ENCODE data around the gene ETV7.
"Not testable (repeated sequence)": the region's sequence is repeated elsewhere in the genome, so short reads cannot be mapped to it uniquely, and the experiment has no call there.

ETV7 gene

DNA sequence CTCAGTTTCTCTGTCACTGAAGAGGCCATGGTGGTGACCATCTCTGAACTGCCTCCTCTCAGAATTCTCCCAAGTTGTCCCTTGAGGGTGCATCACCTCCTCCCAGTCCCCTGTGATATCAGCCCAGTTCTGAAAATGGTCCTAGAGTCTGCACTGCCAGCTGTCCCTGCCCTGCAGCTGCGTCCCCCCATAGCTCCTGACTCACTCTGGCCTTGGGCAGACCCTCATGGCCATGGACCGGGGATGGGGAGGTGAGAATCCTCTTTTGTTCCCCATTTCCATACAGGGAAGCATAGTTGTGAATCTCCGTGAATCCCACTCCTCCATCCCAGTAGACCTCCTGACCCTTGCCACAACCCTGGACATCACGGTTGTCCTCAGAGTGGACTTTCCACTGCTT, 4.5 kb downstream of the ETV7 start:
- DNase-seq: no peak

DNA sequence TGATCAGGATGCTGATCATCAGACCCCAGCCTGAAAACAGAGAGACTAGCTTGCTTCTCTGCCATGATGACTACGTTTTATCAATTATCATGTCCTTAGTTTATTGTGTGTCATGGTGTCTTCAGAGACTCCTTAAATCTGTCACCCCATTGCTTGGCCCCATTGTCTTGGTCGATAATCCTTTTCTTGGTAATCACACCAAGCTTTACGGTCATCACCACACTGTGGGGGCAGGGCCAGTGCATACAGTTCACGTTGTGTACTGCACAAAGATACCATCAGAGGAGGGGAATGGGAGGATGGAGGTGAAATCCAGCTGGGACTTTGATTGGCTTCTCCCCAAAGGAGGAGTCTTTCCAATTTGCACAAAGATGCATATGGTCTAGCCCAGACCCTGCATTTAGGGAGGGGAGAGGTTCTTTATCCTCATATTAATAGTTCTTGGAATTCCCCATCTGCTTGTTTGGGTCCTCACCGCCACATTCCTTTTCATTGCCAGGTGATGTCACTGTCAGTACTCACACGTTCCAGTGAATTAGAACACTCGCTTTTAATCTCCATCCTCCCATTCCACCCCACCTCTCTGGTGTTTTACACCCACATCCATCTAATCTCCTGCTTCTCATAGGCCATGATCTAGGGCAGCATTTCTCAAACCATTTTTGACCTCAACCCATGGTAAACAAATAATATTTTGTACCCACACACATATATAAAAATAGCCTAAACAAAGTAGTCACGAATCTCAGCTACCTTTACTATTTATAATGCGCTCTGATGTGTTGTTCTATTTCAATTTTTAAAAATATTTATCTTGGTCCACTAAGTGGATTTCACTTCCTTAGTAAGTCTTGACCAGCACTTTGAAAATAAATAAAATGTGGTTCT, 5.7 kb downstream of the ETV7 start:
- DNase-seq: no peak

DNA sequence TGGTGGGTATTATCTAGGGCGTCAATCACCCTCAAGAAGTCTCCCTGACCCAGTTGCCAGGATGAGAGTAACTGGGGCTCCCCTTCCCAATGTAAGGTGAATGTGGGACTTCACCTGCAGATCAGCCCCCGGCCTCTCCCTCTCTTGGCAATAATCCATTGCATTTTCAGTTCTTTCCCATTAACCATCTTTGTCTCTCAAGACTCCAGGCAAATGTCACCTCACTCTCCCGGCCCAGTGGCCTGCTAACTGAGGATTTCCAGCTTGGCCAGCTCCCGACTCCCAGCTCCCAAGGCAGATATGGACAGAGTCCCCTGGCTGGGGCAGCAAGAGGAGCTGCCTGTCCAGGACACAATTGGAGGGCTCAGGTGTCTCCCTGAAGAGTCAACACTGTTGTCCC, 7.3 kb downstream of the ETV7 start:
- DNase-seq: no peak

DNA sequence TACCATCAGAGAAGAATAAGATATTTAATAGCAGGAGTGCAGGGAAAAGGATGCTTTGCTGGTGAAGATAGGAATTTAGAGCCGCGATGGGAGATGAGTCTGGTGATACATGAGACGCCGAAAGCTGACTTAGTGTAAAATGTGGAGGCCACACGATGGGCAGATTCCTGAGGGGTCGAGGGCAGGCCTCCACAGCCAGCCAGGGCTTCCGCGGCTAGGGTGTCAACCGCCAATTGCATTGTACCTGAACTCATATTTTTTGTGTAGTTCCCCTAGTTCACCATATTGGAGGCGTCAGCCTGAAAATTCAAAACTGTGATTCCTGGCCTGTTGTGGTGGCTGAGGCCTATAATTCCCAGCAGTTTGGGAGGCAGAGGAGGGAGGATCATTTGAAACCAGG, 8.5 kb downstream of the ETV7 start:
- no peak for DNase-seq

DNA sequence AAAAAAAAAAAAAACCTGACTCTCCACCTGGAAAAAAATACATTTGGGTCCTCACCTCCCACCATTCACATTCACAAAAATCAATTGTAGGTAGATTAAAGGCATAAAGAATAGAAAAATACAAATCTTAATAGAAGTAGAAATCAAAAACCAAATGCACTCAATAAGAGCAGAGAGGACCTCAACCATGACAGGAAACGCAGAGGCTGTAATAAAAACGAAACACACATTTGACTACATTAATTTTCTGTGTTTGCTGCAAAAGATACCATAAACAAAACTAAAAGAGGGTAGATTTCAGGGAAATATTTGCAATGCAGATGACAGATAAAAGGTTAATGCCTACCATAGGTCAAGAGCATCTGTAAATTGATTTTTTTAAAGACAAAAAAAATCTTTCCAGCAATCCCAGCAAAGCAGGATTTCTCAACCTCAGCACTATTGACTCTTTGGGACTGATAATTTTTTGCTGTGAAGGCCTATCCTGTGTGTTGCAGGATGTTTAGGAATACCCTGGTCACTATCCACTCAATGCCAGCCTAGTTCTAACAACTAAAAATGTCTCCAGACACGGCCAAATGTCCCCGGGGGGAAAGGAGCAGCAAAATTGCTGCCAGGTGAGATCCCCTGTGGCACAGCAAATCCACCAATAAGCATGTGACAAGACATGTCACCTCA, 9.1 kb downstream of the ETV7 start:
- no peak for DNase-seq

DNA sequence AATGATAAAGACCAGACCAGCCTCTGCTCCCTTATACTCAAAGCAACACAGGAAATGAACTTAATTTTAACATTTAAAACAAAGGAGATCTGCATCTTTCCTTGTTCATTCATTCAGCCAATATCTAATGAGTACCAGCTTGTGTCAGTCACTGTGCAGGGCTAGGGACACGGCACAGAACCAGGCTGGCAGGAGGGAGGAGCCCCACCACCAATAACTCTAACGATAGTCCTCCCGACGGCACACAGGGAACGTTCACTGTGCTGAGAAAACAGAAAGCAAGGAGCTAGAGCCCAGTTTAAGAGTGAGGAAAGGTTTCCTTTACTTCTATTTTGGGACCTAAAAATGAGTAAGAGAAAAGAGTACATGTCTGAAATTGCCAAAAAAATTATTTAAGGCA, 9.9 kb downstream of the ETV7 start:
- DNase-seq: no peak

DNA sequence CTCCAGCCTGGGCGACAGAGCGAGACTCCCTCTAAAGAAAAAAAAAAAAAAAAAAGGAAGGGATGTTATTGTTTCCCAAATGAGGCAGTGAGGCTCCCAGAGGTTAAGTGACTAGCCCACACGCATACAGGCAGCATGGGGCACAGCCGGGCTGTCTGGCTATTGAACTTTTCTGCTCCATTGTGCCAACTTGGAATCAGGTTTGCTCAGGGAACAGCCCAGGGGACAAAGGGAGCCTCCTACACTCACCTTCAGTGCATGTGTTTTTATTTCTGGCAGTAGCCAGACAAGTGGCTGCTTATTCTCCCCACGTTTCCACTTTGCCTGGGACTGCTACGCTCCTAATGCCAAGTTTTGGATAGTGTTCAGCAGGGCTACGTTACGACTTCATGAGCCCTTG, 10.7 kb downstream of the ETV7 start:
- DNase-seq: no peak

DNA sequence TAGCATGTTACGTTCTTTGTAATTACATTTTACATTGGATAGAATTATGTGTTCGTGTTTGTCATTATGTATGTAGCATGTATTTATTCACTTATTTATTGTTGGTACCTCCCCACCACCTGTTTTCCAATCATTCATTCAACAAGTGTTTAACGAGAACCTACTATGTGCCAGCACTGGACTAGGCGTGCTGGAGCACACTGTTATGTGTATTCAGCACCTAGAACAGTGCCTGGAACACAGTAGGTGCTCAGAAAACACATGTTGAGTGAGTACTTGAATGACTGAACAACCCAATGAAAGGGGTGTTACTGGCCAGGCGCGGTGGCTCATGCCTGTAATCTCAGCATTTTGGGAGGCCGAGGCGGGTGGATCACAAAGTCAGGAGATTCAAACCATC, 11.3 kb downstream of the ETV7 start:
- DNase-seq: no peak

DNA sequence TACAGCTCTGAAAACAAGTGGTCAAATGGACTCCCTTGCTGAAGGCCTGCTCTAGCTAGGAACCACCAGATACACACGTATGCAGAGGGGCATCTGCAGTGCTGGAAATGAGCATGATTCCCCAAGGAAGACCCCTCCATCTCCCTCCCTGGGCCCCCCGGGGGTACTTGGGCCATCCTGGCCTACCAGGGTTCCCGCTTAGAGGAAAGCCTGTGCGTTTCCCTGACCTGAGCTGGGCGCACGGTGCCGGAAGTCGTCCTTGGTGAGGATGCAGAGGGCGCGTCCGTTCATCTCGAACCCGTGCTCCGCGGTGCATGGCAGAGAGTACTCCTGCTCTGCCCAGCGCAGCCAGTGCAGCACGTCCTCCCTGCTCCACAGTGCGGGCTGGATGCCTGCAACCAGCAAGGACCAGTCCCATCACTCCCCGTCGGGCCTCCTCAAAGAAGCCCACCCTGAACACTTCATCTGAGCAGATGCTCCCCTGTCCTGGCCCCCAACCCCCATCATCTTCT, 11.8 kb downstream of the ETV7 start:
- no peak for DNase-seq

DNA sequence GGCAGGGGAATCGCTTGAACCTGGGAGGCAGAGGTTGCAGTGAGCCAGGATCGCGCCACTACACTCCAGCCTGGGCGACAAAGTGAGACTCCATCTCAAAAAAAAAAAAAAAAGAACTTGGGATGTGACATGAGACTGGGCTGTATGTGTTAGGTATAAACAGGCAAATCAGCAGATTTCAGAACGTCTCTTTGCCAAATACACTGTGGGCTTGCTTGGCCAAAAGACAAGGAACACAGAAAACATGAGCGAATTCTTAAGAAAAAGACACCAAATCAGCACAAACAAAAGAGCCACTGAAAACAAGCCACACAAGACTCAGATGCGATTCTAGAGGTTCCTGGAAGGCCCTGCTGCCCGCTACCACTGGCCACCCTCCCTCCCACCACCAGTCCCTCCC, 12.5 kb downstream of the ETV7 start:
- no peak for DNase-seq

DNA sequence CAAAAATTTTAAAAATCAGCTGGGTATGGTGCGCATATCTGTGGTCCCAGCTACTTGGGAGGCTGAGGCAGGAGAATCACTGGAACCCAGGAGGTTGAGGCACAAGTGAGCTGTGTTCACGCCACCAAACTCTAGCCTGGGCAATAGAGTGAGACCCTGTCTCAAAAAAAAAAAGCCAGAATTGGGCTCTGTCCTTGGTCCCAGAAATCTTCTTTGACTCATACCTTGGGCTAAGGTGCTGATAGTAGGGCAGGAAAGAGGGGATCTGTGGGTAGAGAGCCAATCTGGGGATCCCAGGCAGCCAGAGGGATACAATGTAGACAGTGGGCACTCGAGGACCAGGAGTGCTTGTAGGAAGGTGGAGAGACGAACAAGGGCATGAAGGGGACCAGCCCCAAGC, 13.3 kb downstream of the ETV7 start:
- DNase-seq: no peak

DNA sequence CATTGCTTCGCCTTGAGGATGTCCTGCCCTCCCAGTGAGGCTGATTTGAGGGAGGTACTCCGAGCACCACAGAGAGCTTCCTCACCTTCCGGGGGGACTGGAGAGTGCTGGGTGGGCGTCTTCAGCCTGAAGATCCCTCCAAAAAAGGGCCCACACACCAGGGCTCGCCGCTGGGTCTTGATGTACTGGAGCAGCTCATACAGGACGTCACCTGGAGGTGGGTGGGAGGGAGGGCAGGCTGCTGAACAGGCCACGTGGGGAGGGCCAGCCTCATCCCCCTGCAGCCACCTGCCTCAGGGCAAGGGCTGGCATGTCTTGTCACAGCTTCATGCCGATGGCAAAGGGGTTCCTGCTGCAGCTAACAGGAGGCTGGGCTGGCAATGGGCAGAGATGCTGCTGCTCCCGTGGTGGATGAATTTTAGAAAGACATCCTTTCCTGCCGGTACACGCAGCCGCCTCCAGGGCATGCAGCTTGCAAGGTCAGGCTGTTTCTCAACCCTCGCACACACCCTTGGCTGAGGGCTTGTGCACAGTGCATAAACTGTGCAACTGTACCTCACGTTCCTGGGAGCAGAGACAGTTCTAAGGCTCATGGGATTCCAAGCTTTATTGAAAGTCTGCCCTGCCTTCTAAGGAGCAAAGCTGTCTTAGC, 14.0 kb downstream of the ETV7 start:
- DNase-seq: no peak

DNA sequence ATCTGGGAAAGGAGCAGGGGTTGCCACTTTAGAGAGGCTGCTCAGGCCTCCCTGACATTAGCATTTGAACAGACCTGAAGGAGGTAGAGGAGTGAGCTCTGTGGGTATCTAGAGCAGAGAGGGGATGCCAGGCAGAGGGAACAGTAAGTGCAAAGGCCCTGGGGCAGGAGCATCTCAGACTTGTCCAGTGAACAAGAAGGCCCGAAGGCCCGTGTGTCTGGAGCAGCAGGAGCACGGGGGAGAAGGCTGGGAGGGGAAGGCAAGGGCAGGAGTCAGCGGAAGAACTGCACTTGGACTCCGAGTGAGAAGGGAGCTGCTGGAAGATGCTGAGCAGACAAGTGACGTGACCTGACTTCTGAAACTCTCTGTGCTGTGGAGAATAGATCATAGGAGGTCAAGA, 15.4 kb downstream of the ETV7 start:
- no peak for DNase-seq

DNA sequence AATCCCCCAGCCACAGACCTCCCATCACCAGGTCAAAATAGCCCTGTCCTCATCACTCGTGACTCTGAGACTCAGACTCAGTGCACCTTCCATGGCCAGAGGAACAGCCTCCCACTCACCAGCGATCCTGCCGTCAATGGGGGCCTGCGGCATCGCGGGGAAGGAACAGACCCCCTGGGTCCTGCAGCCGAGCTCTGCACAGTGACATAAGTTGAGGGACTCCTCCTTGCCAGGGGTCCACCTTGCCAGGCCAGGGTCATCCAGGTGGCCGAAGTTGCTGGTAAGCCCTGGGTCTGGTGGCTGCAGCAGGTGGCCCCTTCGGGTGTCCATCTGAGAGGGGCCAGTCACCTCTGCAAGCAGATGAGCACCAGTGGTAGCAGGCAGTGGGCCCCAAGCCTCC, 16.3 kb downstream of the ETV7 start:
- DNase-seq: no peak

DNA sequence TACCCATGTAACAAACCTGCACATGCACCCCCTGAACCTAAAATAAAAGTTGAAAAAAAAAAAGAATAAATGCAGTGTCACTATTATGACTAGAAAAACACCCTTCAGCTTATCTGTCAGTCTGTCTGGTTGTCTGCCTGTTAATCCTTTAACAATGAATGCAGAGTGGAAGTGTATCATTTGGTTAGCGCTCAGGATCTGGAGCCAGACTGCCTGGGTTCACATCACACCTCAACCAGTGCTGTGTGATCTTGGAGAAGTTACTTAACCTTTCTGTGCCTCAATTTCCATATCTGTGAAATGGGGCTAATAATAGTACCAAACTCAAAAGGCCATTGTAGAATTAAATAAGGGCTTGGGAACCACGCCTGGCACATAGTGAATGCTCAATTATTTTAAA, 16.8 kb downstream of the ETV7 start:
- no peak for DNase-seq

DNA sequence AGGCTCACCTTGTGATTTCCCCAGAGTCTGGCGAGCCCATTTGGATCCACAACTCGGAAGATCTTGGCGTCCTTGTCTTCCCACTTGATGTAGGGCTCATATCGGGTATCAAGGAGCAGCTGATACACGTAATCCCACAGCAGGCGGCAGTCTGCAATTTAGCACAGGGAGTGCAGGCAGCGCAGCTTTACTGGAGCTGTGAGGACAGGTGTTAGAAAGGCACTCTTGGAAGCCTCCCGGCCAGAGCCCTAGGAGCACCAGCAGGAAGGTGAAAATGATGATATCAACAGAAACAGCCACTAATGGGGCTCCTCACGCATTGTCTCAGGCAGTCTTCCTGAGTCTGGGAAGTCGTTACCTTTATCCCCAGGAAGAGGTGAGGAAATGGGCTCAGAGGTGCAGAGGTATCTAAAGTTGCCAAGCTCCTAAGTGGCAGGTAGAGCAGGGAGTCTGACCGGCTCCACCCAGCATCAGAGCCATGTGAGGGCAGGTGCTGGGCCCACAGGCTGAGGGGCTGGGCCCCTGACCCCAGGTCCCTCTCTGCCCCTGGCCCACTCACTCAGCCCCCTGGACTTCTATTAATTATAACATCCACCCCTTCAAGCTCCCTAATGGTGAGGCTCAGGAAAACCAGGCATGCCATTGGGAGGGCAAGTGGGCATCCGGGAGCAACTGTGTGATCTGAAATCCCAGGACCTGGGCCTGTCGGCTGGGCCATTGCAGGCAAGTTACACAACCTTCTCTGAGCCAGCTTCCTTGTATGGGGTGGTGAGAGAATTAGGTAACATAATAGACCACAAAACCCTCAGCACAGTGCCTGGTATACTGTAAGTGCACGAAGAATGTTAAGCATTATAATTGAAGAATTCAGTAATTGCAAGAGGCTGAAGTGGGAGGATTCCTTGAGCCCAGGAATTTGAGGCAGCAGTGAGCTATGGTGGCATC, 18.3 kb downstream of the ETV7 start:
- DNase-seq: no peak

DNA sequence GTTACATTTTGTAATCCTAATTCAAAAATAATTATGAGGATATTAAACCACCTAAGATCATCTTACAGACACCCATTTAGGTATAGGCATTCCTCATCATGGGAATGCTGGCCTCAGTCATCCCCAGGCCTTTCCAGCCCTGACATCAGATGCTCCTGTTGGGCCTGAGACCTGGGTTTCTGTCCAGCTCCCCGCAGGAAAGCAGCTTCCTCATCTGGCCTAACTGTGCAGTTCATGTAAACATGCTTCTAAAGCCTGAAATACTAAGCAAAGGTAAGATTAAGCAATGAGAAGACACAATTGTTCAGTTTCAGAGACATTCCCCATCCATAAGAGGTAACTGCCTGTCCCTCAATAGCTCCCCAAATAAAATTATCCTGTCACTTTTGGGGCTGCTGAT, 19.0 kb downstream of the ETV7 start:
- DNase-seq: no peak

DNA sequence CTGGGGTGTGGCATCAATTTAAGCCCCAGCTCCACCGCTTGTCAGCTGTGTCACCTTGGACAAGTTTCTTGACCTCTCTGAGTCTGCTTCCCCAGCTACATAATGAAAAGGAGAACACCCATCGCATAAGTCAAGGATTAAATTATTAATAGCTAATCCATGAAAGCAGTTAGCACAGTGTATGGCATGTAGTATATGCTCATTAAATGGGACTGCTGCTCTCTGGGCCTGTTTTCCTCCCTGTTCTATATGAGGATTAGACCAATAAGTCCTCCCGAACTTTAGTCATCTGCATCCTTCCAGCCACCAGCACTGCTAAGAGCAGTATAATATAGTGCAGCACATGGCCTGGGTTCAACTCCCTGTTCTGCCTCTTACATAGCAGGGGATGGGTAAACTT, 19.7 kb downstream of the ETV7 start:
- DNase-seq: no peak

DNA sequence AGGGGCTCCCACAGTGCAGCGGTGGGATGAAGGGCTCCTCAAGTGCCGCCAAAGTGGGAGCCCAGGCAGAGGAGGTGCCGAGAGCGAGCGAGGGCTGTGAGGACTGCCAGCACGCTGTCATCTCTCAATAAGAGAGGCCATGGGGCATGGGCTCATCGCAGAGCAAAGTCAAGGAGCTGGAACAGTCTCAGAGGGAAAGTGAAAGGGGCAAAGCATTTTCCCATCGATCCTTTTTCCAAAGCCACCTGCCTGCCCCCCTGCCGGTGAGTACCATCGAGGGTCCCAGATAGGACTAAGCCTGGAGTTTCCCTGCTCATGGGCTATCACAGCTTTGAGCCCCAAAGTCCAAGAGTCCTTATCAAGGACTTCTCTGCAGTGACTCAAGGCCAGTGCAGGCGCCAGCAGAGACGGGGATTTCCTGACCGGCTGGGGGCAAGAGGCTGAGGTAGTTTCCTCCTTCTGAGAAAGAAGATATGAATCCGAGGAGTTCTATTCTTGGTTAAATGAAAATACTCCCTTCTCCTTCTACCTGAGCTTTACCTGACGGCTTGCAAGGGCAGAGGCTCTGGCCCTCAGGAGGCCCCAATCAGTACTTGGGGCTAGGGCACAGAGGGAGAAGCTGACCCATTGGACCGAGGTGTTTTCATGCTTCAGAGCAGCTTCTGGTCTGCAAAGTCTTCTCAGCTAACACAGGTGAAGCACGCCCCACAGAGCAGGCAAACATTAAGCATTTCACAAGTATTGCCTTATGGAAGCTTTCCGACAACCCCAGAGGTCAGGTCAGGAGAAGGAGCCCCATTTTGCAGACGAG, 22.6 kb downstream of the ETV7 start:
- DNase-seq: no peak

DNA sequence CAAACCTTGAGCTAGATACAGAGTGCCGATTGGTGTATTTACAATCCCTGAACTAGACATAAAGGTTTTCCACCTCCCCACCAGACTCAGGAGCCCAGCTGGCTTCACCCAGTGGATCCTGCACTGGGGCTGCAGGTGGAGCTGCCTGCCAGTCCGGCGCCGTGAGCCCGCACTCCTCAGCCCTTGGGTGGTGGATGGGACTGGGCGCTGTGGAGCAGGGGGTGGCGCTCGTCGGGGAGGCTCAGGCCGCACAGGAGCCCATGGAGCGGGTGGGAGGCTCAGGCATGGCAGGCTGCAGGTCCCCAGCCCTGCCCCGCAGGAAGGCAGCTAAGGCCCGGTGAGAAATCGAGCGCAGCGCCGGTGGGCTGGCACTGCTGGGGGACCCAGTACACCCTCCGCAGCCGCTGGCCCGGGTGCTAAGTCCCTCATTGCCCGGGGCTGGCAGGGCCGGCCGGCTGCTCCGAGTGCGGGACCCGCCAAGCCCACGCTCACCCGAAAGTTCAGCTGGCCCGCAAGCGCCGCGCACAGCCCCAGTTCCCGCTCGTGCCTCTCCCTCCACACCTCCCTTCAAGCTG, 23.3 kb downstream of the ETV7 start:
- not testable (repeated sequence) for DNase-seq

DNA sequence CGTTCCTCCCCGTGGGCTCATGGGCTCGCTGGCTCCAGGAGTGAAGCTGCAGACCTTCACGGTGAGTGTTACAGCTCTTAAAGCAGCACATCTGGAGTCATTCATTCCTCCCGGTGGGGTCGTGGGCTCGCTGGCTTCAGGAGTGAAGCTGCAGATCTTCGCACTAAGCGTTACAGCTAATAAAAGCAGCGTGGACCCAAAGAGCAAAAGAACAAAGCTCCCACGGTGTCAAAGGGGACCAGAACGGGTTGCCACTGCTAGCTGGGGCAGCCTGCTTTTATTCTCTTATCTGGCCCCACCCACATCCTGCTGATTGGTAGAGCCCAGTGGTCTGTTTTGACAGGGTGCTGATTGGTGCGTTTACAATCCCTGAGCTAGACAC, 24.1 kb downstream of the ETV7 start:
- not testable (repeated sequence) for DNase-seq
